ELF-1 (cell line): ENCODE measurements around the gene NEU3.

Source experiments
- DNase-seq: peaks from one replicate; pipeline ENCODE4 v3.0.0-alpha.2; 2016; ENCODE audit warnings: low read depth, low spot score

NEU3 gene

GRCh38 chr11:75063741-75064314 lies 75.1 kb downstream of the NEU3 start:
- DNase-seq = no peak

- no peak for DNase-seq
Observed at GRCh38 chr11:75066061-75066460, 77.3 kb downstream of the NEU3 start.
